GM18517 (cell line): ENCODE data around the gene DGKZ.
A peak's percentile ranks its signal among the peaks of the same experiment; 100 is the strongest.
"Not testable (repeated sequence)": the region's sequence is repeated elsewhere in the genome, so short reads cannot be mapped to it uniquely, and the experiment has no call there.

ENCODE experiments used
- ATAC-seq: cut with Tn5 transposase; IDR thresholded peaks from one replicate; pipeline ENCODE4 v1.9.1; 2021; ENCODE audit warnings: mild to moderate bottlenecking, moderate library complexity; ENCODE audit not compliant: unreplicated experiment

Gene DGKZ

DNA sequence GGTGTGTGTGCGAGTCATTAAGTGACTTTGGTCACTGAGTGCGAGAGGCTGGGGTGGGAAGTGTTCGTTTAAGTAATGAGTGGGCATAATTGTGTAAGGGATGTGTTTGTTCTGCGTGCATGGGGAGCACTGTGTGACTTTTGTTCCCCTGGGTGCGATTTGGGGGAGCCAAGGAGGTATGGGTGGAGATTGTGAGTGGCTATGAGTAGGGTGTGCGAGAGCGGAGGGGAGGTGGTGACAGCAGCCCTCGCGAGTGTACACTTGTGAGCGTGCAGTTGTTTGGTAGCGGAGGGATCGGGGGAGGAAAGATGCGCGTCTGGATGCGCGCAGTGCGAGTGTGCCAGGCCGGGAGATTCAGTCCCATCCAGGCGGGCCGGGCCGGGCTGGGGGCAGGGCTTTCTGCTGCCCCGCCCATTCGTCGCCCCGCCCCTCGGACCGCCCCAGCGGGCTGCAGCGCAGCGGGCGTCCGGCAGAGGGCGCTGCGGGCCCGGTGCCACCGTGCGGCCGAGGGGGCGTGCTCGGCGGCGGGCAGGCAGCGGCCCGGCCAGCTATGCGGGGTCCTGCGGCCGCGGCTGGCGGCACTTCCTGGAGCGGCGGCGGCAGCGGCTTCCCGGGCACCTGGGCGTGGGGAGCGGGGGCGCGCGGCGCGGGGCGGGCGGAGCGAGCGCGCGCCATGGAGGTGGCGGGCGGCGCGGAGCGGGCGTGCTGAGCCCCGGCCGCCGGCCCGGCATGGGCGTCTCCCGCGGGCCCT is at the start of gene DGKZ:
Gene DGKZ, plus strand, starts transcription at position 578 of the 751 bp plus-strand sequence. CDS start 197 bp downstream, outside the sequence.
- peak; percentile 47 for ATAC-seq

- no peak for ATAC-seq
These were observed 48.4 kb upstream of the DGKZ start for GRCh38 chr11:46298699-46299433.

- ATAC-seq: no peak
These were observed 47.8 kb upstream of the DGKZ start for GRCh38 chr11:46299451-46299961.

GRCh38 chr11:46300270-46300669 is 47.0 kb upstream of the DGKZ start:
- no peak for ATAC-seq

GRCh38 chr11:46302866-46303265 is 44.4 kb upstream of the DGKZ start:
- peak; percentile 91 for ATAC-seq

DNA sequence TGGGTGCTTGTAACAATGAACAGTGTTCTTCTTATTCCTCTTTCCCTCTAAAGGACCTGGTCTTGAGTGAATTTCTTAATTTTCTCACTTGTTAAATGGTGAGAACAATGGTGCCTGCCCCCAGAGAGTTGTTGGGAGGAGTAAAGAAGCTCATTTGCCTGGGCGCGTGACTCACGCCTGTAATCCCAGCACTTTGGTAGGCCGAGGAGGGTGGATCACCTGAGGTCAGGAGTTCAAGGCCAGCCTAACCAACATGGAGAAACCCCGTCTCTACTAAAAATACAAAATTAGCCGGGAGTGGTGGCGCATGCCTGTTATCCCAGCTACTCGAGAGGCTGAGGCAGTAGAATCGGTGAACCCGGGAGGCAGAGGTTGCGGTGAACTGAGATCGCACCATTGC is 43.2 kb upstream of the DGKZ start:
- ATAC-seq: not testable (repeated sequence)

DNA sequence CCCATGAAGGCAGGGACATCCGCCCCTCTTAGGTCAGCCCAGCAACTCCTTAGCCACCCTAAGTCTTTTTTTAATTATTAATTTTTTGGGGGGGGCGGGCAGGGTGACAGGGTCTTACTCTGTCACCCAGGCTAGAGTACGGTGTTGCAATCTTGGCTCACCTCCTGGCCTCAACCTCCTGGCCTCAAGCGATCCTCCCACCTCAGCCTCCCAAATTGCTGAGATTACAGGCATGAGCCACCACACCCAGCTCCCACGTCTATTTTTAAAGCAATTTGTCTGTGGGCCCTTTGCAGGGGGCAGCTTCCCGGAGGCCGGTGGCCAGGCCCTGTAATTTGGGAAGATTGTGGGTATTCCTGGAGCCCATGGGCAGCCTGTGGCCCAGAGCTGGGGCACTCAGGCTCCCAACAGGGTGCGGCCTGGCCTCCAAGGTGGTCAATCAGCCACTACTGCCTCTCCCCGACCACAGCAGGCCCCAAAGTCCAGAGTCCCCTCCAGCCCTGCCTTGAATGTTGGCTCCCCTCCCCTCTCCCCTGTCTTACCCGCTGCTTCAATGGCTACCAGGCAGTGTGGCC is 42.6 kb upstream of the DGKZ start:
- ATAC-seq: no peak

DNA sequence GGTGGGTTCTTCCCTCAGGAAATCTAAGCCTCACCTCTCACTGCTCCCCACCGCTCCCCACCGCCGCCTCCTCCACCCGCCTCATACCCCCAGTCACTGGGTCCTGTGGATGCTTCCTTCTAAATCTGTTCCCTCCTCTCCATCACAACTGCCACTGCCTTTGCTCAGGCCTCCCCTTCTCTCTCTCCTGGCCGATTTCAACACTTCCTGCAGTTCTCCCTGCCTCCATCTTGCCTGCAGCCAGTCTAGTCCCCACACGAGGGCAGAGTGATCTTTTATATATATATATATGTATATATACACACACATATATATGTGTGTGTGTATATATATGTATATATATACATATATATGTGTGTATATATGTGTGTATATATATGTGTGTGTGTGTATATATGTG is 42.0 kb upstream of the DGKZ start:
- no peak for ATAC-seq

DNA sequence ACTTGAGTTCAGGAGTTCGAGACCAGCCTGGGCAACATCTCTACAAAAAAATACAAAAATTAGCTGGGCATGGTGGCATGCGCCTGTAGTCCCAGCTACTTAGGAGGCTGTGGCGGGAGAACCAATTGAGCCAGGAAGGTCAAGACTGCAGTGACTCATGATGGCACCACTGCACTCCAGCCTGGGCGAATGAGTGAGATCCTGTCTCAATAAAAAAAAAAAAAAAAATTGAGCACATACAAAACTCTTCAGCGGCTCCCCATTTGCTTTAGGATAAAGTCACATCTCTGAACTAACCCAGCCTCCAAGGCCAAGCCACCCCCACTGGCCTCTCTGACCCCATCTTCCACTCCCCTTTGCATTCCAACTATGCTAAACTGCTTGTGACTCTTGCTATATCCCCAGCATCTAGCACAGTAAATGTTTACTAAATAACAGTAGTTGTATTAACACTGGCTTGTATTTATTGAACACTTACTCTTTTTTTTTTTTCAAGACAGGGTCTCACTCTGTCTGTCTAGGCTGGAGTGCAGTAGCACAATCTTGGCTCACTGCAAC is 40.9 kb upstream of the DGKZ start:
- no peak for ATAC-seq

GRCh38 chr11:46307369-46307768 is 39.9 kb upstream of the DGKZ start:
- no peak for ATAC-seq

DNA sequence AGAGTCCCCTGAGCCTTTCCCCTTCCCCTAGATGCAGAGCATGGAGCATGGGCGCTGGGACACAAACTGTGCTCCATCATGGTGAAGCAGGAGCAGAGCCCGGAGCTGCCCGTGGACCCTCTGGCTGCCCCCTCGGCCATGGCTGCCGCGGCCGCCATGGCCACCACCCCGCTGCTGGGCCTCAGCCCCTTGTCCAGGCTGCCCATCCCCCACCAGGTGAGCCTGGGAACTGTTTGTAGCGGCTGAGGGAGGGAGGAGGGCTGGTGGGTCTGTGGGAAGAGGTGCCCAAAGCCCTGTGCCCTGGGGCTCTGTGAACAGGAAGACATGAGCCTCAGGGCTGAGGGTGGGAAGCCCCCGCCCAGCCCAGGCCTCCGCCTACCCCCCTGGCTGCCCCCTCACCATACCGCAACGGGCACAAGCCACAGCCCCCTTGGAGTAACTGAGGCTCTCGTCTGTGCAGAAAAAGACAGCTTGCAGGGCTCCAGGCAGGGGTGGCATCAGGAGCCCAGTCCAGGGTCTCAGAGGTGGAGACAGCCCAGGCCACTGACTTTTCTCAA is 39.4 kb upstream of the DGKZ start:
- no peak for ATAC-seq

DNA sequence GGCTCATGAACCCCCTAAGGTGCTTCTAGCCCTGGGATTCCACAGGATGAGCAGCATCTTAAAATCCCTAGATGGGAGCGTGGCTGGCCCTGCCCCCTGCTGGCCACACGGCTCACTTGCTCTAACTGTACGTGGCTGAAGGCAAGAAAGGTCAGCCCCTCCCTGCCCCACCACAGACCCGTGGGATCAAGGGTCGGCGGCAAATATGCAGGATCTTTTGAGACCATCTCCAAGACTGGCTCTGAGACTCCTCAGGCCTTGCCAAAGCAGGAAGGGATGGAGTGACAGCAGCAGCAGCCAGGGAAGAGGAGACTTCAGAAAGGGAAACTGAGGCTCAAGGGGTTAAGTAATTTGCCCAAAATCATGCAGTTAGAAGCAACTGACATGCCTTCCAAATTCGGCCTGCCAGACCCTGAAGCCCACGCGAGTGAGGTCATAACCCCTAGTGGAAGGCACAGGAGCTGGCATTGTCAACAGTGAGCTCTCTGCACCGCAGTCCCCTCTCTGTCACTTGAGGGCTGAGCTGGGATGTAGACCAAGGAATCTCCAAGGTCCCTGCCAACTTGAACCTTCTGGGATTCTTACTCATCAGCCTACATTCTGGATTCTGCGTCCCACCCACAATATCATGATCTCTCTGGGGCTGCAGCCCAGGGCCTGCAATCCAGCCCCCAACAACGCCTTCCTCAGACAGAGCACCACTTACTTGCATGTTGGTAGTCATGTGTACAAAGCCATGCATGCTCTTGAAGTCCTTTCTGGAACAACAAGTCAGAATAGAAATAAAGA is 38.4 kb upstream of the DGKZ start:
- no peak for ATAC-seq

DNA sequence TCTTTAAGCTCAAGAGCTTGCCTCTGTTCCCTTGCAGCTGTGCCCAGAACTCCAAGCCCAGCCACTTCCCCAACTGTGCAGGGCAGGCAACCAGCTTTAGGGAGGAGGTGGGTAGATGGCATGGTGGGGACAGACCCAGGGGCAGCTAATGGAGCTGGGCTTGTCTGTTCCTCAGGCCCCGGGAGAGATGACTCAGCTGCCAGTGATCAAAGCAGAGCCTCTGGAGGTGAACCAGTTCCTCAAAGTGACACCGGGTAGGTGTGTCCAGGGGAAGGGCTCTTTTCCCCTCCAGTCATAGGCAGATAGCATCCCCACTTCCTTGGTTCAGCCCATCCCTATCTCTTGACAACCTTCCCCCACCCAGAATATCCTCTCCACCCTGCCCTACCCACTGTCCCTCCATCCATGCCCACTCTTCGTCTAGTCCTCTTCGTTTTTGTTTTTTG is 37.4 kb upstream of the DGKZ start:
- ATAC-seq: no peak

GRCh38 chr11:46315033-46315738 is 32.1 kb upstream of the DGKZ start:
- no peak for ATAC-seq

DNA sequence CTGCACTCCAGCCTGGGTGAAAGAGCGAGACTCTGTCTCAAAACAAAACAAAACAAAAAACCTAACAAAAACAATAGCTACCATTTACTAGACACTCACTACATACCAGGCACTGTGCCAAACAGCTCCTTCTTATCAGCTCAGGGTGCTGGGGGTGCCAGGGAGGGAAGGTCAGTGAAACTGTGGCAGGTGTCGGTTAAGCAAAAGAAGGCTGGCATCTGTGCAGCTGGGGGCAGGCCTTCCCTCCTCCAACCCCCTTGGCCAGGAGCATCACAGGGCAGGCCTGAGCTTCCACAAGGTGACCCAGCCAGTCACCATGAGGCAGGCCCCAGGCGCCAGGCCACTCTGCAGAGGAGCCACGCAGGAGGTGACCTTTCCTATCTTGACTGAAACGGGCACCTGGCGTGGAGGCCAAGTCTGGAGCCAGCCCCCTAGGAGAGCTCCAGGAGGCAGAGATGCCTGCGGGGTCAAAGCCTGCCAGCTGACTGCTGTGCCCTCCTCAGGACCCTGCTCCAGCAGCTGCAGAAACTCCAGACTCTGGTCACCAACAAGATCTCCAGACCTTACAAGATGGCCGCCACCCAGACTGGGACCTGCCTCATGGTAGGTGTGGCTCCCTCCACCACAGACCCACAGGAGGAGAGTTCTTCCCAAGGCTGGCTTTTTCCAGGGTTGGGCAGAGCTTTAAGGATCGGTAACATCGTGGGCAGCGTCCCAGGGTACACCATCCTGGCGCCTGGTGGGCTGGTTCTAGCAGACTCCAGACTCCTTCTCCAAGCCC is 31.3 kb upstream of the DGKZ start:
- no peak for ATAC-seq

- ATAC-seq: no peak
These were observed 28.2 kb upstream of the DGKZ start for GRCh38 chr11:46319074-46319453.

GRCh38 chr11:46321757-46322156 is 25.5 kb upstream of the DGKZ start:
- no peak for ATAC-seq

GRCh38 chr11:46322759-46323158 is 24.5 kb upstream of the DGKZ start:
- ATAC-seq: no peak

- no peak for ATAC-seq
These were observed 20.3 kb upstream of the DGKZ start for GRCh38 chr11:46326813-46327416.
